HG03039 (cell line): ENCODE measurements around the gene FAM24A.
"Not testable (repeated sequence)": the region's sequence is repeated elsewhere in the genome, so short reads cannot be mapped to it uniquely, and the experiment has no call there.

Source experiments
- ATAC-seq: cut with Tn5 transposase; IDR thresholded peaks from one replicate; pipeline ENCODE4 v1.9.1; 2021; ENCODE audit warnings: mild to moderate bottlenecking, moderate library complexity; ENCODE audit not compliant: unreplicated experiment

The FAM24A gene, protein sequence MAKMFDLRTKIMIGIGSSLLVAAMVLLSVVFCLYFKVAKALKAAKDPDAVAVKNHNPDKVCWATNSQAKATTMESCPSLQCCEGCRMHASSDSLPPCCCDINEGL

DNA sequence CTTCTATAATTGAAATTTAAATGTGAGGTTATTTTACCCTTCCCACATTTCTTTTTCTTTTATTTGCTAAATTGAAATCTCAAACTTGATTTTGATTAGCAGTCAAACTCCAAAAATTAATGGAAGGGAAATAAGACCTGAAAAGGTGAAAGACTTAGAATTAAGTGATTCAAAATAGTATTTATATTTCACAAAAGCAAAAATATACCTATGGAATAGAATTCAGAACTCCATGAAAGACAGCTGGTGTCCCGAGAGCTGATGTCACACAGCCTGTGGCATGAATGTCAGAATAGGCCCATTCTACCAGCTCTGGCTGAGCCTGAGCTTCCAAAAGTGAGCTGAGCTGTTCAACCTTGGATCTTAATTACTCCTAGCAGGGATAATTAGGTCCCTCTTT is at the start of gene FAM24A:
Gene FAM24A, plus strand, starts transcription at position 301 of the 400 bp plus-strand sequence. CDS start 1,025 bp downstream, outside the sequence.
- ATAC-seq: no peak

GRCh38 chr10:122861711-122862161 is 48.7 kb upstream of the FAM24A start:
- no peak for ATAC-seq

DNA sequence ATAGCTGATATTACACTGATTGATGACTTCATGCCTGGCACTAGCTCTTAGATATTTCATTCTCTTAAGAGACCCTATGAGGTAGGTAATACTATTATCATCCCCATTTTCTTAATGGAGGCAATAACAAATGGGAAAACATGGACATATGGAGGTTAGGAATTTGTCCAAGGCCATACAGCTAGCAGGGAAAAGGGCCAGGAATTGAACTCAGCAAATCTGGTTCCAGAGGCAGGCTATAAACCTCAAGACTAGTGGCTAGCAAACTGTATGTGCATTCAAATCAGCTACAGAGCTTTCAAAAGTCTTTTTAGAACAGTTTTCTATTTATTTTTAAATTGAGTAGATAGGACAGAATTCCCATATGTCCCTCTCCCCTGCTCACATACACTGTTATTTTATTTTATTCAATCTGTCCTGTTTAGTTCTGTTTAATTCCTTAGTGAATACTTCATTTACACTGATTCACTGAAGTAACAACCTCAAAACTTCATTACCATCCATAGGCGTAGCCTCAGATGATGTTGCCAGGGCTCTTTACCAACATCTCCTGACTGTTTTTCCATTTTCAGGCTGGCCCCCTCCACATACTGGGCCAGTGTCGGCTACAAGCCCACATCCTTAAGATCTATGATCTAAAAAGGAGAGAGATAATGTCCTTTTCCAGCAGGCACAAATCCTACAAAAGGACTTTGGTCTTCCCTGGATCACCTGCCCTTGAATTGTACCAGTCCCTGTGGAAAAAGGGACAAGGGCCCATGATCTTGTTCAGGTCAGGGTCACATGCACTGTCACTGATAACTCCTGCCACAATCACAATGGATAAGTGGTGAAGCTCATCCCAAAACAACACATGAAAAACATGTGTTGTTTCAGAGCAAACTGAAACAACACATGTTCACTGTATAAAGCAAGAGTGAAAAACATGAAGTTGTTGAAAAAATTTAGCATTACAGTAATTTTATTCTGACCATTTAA is 46.9 kb upstream of the FAM24A start:
- ATAC-seq: no peak

- ATAC-seq: no peak
These were observed 46.2 kb upstream of the FAM24A start for GRCh38 chr10:122864194-122864592.

DNA sequence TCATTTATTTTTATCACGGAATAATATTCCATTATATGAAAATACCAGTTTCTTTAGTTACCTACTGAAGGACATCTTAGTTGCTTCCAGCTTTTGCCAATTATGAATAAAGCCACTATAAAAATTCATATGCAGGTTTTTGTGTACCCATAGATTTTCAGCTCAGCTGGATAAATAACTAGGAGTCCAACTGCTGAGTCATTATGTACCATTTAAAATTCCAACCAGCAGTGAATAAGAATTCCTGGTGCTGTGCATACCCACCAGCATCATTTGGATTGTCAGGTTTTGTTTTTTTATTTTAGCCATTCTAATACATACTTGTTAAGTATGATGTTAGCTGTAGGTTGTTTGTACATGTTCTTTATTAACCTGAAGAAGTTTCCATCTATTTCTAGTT is 45.5 kb upstream of the FAM24A start:
- ATAC-seq: no peak

DNA sequence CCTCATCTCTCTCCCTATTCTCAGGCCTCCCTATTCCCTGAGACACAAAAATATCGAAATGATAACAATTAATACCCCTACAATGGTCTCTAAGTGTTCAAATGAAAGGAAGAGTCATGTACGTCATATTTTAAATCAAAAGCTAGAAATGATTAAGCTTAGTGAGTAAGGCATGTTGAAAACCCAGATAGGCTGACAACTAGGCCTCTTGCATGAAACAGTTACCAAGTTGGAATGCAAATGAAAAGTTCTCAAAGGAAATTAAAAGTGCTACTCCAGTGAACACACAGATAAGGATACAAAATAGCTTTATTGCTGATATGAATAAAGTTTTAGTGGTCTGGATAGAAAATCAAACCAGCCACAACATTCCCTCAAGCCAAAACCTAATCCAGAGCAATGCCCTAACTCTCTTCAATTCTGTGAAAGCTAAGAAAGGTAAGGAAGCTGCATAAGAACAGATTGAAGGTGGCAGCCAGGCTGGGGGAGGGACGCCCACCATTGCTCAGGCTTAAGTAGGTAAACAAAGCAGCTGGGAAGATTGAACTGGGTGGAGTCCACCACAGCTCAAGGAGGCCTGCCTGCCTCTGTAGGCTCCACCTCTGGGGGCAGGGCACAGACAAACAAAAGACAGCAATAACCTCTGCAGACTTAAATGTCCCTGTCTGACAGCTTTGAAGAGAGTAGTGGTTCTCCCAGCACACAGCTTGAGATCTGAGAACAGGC is 43.5 kb upstream of the FAM24A start:
- not testable (repeated sequence) for ATAC-seq

DNA sequence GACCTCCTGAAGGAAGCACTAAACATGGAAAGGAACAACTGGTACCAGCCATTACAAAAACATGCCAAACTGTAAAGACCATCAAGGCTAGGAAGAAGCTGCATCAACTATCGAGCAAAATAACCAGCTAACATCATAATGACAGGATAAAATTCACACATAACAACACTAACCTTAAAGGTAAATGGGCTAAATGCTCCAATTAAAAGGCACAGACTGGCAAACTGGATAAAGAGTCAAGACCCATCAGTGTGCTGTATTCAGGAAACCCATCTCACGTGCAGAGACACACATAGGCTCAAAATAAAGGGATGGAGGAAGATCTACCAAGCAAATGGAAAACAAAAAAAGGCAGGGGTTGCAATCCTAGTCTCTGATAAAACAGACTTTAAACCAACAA is 41.6 kb upstream of the FAM24A start:
- not testable (repeated sequence) for ATAC-seq

DNA sequence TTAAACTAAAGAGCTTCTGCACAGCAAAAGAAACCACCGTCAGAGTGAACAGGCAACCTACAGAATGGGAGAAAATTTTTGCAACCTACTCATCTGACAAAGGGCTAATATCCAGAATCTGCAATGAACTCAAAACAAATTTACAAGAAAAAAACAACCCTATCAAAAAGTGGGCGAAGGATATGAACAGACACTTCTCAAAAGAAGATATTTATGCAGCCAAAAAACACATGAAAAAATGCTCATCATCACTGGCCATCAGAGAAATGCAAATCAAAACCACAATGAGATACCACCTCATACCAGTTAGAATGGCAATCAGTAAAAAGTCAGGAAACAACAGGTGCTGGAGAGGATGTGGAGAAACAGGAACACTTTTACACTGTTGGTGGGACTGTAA is 38.5 kb upstream of the FAM24A start:
- ATAC-seq: not testable (repeated sequence)

- ATAC-seq: no peak
These were observed 34.5 kb upstream of the FAM24A start for GRCh38 chr10:122875843-122876466.

GRCh38 chr10:122876467-122876855 is 33.9 kb upstream of the FAM24A start:
- ATAC-seq: no peak

- ATAC-seq: no peak
These were observed 33.1 kb upstream of the FAM24A start for GRCh38 chr10:122877264-122877663.

DNA sequence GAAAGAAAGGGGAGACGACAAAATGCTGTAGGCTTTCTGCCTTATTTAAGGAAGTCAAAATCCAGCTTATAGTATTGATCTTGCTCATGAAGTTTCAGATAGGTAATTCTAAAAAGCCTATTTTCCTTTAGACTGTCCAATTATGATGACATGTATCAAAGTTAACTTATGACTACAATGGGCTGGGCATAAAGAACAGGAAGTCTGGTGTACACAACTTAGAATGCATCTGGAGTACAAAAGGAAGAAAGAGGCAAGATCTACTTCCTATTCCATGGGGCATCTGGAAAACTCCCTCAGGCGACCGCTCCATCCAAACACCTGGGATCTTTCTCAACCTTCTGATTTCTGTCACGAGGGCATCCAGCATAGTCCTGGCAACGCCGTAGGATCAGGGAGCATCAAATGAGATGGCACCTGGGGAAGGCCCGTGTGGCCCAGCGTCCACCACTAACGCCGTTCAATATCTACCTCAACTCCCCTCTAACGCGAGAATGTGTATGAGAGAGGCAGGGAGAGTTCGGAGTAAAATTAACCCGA is 31.5 kb upstream of the FAM24A start:
- no peak for ATAC-seq

- ATAC-seq: peak; percentile 70
These were observed 30.8 kb upstream of the FAM24A start, which contains the start of gene FAM24B for GRCh38 chr10:122879339-122880273. FAM24B (minus strand) TSS chr10:122879581; CDS start chr10:122850515, 29,066 bp downstream.

DNA sequence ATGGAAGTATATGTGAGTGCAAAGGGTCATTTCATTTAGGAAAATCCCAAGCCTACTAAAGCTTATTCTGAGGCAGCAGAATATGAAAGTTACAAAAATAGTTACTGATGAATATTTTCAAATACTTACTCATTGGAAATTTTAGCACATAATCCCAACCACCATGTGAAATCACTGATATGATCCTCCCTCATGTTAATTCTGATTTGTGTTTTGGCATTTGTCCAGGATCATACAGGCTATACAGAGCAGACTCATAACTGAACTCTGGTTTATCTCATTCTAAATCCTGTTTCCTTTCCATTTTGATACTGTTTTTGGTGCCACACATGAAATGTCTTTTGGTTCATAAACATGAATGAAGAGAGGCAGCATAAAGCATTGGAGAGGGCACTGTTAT is 27.6 kb upstream of the FAM24A start:
- no peak for ATAC-seq

DNA sequence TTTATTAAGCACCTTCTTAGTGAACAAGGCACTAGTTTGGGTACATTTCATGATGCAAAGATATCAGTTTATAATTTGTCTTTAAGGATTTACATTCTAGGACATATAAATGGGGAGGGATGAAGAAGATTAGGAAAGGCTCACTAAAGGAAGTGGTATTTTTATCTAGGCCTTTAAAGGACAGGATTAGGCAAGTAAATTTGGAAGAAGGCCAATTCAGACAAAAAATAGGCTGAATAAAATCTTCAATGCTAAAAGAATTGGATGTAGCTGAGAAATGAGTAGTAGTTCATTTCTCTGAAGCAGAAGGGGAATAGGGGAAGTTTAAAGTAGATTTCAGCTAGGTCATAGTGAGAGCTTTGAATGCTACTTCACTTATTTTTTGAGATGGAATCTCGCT is 26.2 kb upstream of the FAM24A start:
- no peak for ATAC-seq

DNA sequence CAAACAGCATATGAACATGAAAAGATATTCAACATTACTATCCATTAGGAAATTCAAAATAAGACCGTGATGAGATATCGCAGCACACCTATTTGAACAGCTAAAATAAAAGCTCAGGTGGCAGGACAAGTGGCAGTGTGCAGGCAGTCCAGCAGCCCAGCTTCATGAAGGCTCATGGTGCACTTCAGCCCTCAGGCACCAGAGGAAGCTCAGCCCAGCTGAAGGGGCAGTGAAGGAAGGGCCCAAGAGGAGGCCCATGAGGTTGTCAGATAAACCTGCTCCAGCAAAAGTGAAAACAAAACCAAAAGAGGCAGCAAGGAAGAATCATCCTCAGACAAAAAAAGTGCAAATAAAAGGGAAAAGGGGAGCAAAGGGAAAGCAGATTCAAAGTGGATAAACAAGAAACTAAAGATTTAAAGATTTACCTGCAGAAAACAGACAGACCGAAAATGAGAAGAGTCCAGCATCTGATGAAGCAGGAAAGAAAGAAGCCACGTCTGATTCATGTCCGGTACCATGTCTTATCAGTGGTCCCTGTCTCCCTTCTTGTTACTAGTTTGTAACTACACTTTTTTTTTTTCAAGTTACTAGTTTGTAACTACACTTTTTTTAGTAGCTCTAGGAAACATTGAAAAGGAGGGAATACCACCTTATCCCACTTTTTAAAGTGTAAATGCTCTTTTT is 16.0 kb upstream of the FAM24A start:
- no peak for ATAC-seq

- not testable (repeated sequence) for ATAC-seq
These were observed 6.5 kb upstream of the FAM24A start for GRCh38 chr10:122903861-122904260.

- ATAC-seq: no peak
These were observed 1.6 kb downstream of the FAM24A start for GRCh38 chr10:122911889-122912484.

GRCh38 chr10:122915700-122916099 is 5.3 kb downstream of the FAM24A start:
- ATAC-seq: no peak
